Heart left ventricle (tissue), 13 donors: ENCODE measurements around the gene MCUB.

Source experiments
- POLR2A ChIP-seq, 2 donors: fragments of 450-650 bp; IDR thresholded peaks; one replicate each; pipeline ENCODE4 v1.6.1; 2017; ENCODE audit warnings: antibody characterized with exemption in 2 of 2, mild to moderate bottlenecking in 2 of 2, moderate library complexity in 2 of 2
- TF ChIP-seq, protein P1 (sequence below), 12 donors: fragments of 200-600 bp; sonication (generic) in 4 of 12; IDR thresholded peaks; one replicate each; pipeline versions ENCODE4 v1.5.0 to v1.8.0; 2018 to 2022; ENCODE audit warnings: antibody characterized with exemption in 12 of 12, mild to moderate bottlenecking in 5 of 12
- donor health status: ischemic (EF 13 %, LVEDD 7.1; RV severe dilation, severe dysfunction).
- donor health status: DM: no; HTN: yes; CAD: no.
- donor health status: DM: no; HTN: no; CAD: no.
- donor health status: ischemic (EF 25% LVEDD 6.9; RV normal size, moderate dysfunction).
- donor health status: ischemic (EF 25% LVEDD 5.7; RV mildly dilated, moderate dysfunction).
- donor health status: ischemic (EF 35%, LVEDD 5.7; RV mildly dilated, moderate dysfunction).
- donor health status: nonischemic (EF 11% LVEDD 7.7; RV severe dilation, severe dysfunction).
- donor health status: DM: yes; HTN: yes; CAD: no.
- donor health status: PGD.
- donor health status: ischemic (EF 29% LVEDD 5.4; RV normal size, mild dysfunction).
- donor health status: nonischemic (EF 23%, LVEDD 6.1; RV moderate dilation, normal function).

DNA sequence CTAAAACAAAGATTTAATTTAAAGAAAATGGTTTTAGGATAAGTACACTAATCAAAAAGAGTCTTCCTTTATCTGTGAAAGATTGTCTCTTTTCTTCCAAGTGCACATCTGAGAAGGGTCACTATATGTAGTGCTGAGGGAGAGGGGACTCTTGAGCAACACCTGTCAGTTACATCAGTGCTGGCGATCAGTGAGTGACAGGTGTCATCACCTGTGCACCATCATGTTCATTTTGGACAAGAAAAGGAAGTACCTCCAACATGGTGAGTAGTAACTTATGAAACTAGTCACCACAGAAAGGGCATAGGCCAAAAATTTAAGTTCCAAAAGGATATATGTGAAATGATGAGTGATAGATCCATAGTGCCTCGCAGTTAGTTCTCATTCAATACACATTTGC lies 55.7 kb downstream of the MCUB start:
- TF ChIP-seq, protein P1, sequence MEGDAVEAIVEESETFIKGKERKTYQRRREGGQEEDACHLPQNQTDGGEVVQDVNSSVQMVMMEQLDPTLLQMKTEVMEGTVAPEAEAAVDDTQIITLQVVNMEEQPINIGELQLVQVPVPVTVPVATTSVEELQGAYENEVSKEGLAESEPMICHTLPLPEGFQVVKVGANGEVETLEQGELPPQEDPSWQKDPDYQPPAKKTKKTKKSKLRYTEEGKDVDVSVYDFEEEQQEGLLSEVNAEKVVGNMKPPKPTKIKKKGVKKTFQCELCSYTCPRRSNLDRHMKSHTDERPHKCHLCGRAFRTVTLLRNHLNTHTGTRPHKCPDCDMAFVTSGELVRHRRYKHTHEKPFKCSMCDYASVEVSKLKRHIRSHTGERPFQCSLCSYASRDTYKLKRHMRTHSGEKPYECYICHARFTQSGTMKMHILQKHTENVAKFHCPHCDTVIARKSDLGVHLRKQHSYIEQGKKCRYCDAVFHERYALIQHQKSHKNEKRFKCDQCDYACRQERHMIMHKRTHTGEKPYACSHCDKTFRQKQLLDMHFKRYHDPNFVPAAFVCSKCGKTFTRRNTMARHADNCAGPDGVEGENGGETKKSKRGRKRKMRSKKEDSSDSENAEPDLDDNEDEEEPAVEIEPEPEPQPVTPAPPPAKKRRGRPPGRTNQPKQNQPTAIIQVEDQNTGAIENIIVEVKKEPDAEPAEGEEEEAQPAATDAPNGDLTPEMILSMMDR (IDR thresholded peaks at IDR 0.05) = no peak
- TF ChIP-seq POLR2A (IDR thresholded peaks at IDR 0.05) = no peak
